Measurements from ENCODE around the gene DNM3.

DNM3 gene

DNA sequence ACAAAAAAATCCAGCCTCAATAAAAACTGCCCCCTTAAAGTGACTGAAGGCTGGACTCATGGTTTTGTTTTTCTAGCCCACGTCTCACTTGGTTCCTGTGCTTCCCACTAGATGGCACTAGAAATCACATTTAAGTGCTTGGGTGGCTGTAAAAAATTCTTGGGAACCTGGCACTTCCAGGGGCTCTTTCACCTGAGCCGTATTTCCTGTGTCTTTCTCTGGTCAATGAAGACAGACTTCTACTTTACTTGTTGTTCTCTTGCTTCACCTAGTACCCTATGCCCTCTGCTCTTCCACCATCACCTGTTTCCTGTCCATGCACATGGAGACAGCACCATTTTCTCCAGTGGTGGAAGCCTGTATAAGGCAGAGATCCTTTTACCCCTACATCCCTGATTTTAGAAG, 39.8 kb upstream of the DNM3 start:
- Histone ChIP-seq H3K4me3 (replicated peaks; ENCODE audit: low read depth, low read length) (no peak overlapping the region), H3K27me3 (replicated peaks; ENCODE audit: control insufficient read depth, insufficient read depth, low read length) (no peaks in the 10 kb centered on the region), H3K36me3 (ENCODE audit: control insufficient read depth, insufficient read depth, low read length) (peaks cover 4% of the 10 kb centered on the region)
- TF ChIP-seq, protein P1, sequence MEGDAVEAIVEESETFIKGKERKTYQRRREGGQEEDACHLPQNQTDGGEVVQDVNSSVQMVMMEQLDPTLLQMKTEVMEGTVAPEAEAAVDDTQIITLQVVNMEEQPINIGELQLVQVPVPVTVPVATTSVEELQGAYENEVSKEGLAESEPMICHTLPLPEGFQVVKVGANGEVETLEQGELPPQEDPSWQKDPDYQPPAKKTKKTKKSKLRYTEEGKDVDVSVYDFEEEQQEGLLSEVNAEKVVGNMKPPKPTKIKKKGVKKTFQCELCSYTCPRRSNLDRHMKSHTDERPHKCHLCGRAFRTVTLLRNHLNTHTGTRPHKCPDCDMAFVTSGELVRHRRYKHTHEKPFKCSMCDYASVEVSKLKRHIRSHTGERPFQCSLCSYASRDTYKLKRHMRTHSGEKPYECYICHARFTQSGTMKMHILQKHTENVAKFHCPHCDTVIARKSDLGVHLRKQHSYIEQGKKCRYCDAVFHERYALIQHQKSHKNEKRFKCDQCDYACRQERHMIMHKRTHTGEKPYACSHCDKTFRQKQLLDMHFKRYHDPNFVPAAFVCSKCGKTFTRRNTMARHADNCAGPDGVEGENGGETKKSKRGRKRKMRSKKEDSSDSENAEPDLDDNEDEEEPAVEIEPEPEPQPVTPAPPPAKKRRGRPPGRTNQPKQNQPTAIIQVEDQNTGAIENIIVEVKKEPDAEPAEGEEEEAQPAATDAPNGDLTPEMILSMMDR (IDR thresholded peaks at IDR 0.05; ENCODE audit: insufficient read depth, low read length, poor library complexity, severe bottlenecking), result peak; percentile 67
- DNase-seq (ENCODE audit: extremely low read depth, insufficient read length), result no peak

DNA sequence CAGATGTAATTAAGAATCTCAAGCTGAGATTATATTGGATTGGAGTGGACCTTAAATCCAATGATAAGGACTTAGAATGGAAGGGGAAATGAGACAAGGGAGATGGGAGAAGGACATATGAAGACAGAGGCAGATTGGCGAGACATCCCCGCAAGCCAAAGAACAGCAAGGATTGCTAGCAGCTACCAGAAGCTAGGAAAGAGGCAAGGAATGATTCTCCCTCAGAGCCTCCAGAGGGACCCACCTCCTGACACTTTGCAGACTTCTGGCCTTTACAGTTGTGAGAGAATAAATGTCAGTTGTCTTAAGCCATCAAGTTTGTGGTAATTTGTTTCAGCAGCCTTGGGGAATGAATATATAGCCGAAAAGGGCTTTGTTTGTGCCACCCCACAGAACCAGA, 39.1 kb upstream of the DNM3 start:
- no peak overlapping the region for H3K4me3 ChIP-seq (replicated peaks; ENCODE audit: low read depth, low read length)
- TF ChIP-seq, protein P1 (IDR thresholded peaks at IDR 0.05; ENCODE audit: insufficient read depth, low read length, poor library complexity, severe bottlenecking), result no peak
- no peaks in the 10 kb centered on the region for H3K27me3 ChIP-seq (replicated peaks; ENCODE audit: control insufficient read depth, insufficient read depth, low read length)
- DNase-seq (ENCODE audit: extremely low read depth, insufficient read length), result no peak
- no peaks in the 10 kb centered on the region; the same call in none of the 2 replicates for H3K36me3 ChIP-seq (ENCODE audit: control insufficient read depth, insufficient read depth, low read length)

DNA sequence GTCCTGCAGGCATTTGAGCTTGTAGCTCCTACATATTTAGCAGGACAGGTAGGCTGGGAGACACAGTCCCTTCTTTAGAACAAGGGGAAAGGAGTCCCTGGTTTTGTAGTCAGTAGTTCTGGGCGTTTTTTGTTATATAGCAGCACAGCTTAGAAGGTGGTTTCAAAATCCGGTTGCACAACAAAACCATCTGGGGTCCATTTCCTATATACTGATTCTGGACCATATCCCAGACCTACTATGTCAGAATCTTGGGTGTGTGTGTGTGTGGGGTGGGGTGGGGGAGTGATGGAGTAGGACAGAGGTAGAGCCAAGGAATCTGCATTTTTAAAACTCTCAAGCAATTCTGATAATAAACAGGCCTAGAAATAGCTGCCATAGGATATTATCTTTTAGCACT, 38.3 kb upstream of the DNM3 start:
- Histone ChIP-seq H3K36me3 (ENCODE audit: control insufficient read depth, insufficient read depth, low read length) (no peaks in the 10 kb centered on the region; the same call in 1 of the 2 replicates), H3K27me3 (replicated peaks; ENCODE audit: control insufficient read depth, insufficient read depth, low read length) (no peaks in the 10 kb centered on the region), H3K4me3 (replicated peaks; ENCODE audit: low read depth, low read length) (no peak overlapping the region)
- DNase-seq (ENCODE audit: extremely low read depth, insufficient read length), result no peak
- TF ChIP-seq, protein P1 (IDR thresholded peaks at IDR 0.05; ENCODE audit: insufficient read depth, low read length, poor library complexity, severe bottlenecking), result no peak

DNA sequence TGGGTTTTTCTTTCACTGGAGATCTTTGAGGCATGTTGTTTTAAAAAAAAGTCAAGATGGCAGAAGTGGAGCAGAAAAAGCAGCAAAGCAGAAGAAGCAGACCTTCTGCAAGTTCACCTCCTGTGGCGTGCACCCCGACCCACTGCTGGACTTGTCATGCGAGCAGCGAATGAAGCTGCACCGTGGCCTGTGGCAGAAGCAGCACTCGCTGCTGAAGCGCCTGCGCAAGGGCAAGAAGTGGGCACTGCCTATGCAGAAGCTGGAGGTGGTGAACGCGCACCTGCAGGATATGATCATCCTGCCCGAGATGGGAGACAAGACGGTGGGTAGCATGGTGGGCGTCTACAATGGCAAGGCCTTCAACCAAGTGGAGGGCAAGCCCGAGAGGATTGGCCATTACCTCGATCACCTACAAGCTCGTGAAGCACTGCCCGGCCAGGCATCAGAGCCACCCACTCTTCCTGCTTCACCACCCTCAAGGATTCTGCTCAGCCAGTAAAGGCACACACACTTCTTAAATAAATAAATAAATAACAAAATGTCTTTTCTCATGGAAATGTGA, 37.8 kb upstream of the DNM3 start:
- DNase-seq (ENCODE audit: extremely low read depth, insufficient read length), result no peak
- Histone ChIP-seq H3K27me3 (replicated peaks; ENCODE audit: control insufficient read depth, insufficient read depth, low read length) (no peaks in the 10 kb centered on the region), H3K4me3 (replicated peaks; ENCODE audit: low read depth, low read length) (no peak overlapping the region), H3K36me3 (ENCODE audit: control insufficient read depth, insufficient read depth, low read length) (no peaks in the 10 kb centered on the region; the same call in 1 of the 2 replicates)
- TF ChIP-seq, protein P1 (IDR thresholded peaks at IDR 0.05; ENCODE audit: insufficient read depth, low read length, poor library complexity, severe bottlenecking), result no peak

DNA sequence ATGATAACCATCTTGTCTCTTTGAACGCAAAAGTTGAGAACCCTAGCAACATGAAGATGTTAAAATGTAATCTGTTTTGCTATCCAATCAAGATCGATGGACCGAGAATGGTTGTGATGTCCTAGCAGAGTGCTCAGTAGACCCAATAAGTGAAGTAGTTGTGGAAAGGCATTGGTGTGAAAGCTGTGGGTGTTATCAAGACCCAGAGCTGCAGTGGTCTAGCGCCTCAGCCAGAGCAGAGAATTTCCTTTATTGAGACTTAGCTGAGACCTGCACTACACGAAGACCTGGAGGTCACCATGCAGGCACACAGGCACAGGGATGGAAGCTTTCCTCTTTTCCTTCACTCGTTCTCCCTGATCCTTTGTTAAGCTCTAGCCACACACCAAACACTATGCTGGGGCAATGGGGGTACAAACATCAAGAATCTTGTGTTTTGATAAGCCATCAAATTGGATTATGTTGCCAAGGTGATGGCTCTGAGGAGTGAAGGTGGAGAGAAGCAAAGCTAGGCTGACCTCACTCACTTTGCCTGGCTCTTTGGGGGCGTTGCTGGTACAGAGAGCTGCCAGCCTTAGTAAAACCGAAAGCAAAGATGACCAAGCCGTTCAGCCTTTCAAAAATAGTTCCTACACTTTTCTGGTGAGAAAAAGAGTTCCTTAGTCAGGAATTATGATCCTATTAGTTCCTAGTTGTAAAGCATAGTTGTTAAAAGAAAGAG, 35.7 kb upstream of the DNM3 start:
- TF ChIP-seq, protein P1 (IDR thresholded peaks at IDR 0.05; ENCODE audit: insufficient read depth, low read length, poor library complexity, severe bottlenecking), result no peak
- H3K27me3 ChIP-seq (replicated peaks; ENCODE audit: control insufficient read depth, insufficient read depth, low read length), result no peaks in the 10 kb centered on the region
- H3K36me3 ChIP-seq (ENCODE audit: control insufficient read depth, insufficient read depth, low read length), result no peaks in the 10 kb centered on the region; the same call in 1 of the 2 replicates
- no peak for DNase-seq (ENCODE audit: extremely low read depth, insufficient read length)
- no peak overlapping the region for H3K4me3 ChIP-seq (replicated peaks; ENCODE audit: low read depth, low read length)
